ENCODE results near the gene NEU2. TPM values are rescaled to one million over a fixed set of nuclear protein-coding genes. Genes with fewer than 3 reads are reported as not detected.

Gene NEU2
- total and polyA plus RNA-seq, 10 donors = not detected

- peaks cover 0 to 8% (median 0%) of the 10 kb centered on the region in 8 donors for H3K9me3 ChIP-seq
- no peaks in the 10 kb centered on the region for H3K4me1 ChIP-seq
- H3K27me3 ChIP-seq (replicated peaks in 1 of 7) = peaks cover 0 to 24% (median 0%) of the 10 kb centered on the region in 7 donors
- peak; percentile 20 for DNase-seq
- intact Hi-C loops (cut with DNase I; ENCODE audit: low total_unique reads) = no loop called here
- H3K27ac ChIP-seq = no peak overlapping the region
- TF ChIP-seq CTCF (IDR thresholded peaks at IDR 0.05 in 8 of 11, conservative IDR thresholded peaks at IDR 0.05 in 3 of 11) (no peak), POLR2A (IDR thresholded peaks at IDR 0.05) (no peak), POLR2AphosphoS5 (IDR thresholded peaks at IDR 0.05) (no peak)
- WGBS, 5 donors = 82 to 88% (median 83%) methylated on average over 15 of the region's 15 CpGs
- H3K36me3 ChIP-seq = no peaks in the 10 kb centered on the region
- H3K4me3 ChIP-seq = no peak overlapping the region
Measured at GRCh38 chr2:232984451-232985207, 47.8 kb upstream of the NEU2 start.

- Histone ChIP-seq H3K9me3 (peaks cover 0 to 8% (median 0%) of the 10 kb centered on the region in 8 donors), H3K4me1 (no peaks in the 10 kb centered on the region), H3K36me3 (no peaks in the 10 kb centered on the region), H3K27me3 (replicated peaks in 1 of 7) (peaks cover 0 to 16% (median 0%) of the 10 kb centered on the region in 7 donors), H3K4me3 (no peak overlapping the region), H3K27ac (no peak overlapping the region)
- intact Hi-C loops (cut with DNase I; ENCODE audit: low total_unique reads) = no loop called here
- TF ChIP-seq POLR2AphosphoS5 (IDR thresholded peaks at IDR 0.05) (no peak), CTCF (IDR thresholded peaks at IDR 0.05 in 8 of 11, conservative IDR thresholded peaks at IDR 0.05 in 3 of 11) (no peak), POLR2A (IDR thresholded peaks at IDR 0.05) (no peak)
- WGBS, 5 donors = 78 to 95% (median 87%) methylated on average over 2 of the region's 2 CpGs
- DNase-seq = no peak
Measured at GRCh38 chr2:232986155-232986554, 46.3 kb upstream of the NEU2 start.

- H3K9me3 ChIP-seq = no peaks in the 10 kb centered on the region
- no peak for DNase-seq
- no peaks in the 10 kb centered on the region for H3K27me3 ChIP-seq (replicated peaks in 1 of 7)
- H3K27ac ChIP-seq = no peak overlapping the region
- intact Hi-C loops (cut with DNase I; ENCODE audit: low total_unique reads) = no loop called here
- H3K4me1 ChIP-seq = no peaks in the 10 kb centered on the region
- TF ChIP-seq POLR2AphosphoS5 (IDR thresholded peaks at IDR 0.05) (no peak), CTCF (IDR thresholded peaks at IDR 0.05 in 8 of 11, conservative IDR thresholded peaks at IDR 0.05 in 3 of 11) (no peak), POLR2A (IDR thresholded peaks at IDR 0.05) (no peak)
- H3K36me3 ChIP-seq = no peaks in the 10 kb centered on the region
- H3K4me3 ChIP-seq = no peak overlapping the region
- 69 to 90% (median 82%) methylated on average over 4 of the region's 4 CpGs for WGBS, 5 donors
Measured at GRCh38 chr2:232993231-232993821, 39.1 kb upstream of the NEU2 start.

GRCh38 chr2:232994446-232994845 is 38.0 kb upstream of the NEU2 start:
- peak; percentile 23 for DNase-seq
- H3K4me1 ChIP-seq = no peaks in the 10 kb centered on the region
- no peaks in the 10 kb centered on the region for H3K36me3 ChIP-seq
- H3K9me3 ChIP-seq = no peaks in the 10 kb centered on the region
- H3K27ac ChIP-seq = no peak overlapping the region
- intact Hi-C loops (cut with DNase I; ENCODE audit: low total_unique reads) = no loop called here
- no peaks in the 10 kb centered on the region for H3K27me3 ChIP-seq (replicated peaks in 1 of 7)
- TF ChIP-seq POLR2A (IDR thresholded peaks at IDR 0.05) (no peak), POLR2AphosphoS5 (IDR thresholded peaks at IDR 0.05) (no peak), CTCF (IDR thresholded peaks at IDR 0.05 in 8 of 11, conservative IDR thresholded peaks at IDR 0.05 in 3 of 11) (no peak)
- 82 to 92% (median 85%) methylated on average over 5 of the region's 5 CpGs for WGBS, 5 donors
- no peak overlapping the region for H3K4me3 ChIP-seq

All from spleen (tissue), 11 donors.